ENCODE measurements around the gene CISD2.
"Not testable (repeated sequence)": the region's sequence is repeated elsewhere in the genome, so short reads cannot be mapped to it uniquely, and the experiment has no call there.

Gene CISD2, protein sequence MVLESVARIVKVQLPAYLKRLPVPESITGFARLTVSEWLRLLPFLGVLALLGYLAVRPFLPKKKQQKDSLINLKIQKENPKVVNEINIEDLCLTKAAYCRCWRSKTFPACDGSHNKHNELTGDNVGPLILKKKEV

GRCh38 chr4:102868781-102869568, at the start of gene CISD2:
TSS of gene CISD2 (plus strand) at chr4:102868992. CDS start at chr4:102869085, 93 bp downstream.
- DNase-seq, result peak; percentile 74

GRCh38 chr4:102819100-102819499, 49.7 kb upstream of the CISD2 start:
- DNase-seq, result not testable (repeated sequence)

DNA sequence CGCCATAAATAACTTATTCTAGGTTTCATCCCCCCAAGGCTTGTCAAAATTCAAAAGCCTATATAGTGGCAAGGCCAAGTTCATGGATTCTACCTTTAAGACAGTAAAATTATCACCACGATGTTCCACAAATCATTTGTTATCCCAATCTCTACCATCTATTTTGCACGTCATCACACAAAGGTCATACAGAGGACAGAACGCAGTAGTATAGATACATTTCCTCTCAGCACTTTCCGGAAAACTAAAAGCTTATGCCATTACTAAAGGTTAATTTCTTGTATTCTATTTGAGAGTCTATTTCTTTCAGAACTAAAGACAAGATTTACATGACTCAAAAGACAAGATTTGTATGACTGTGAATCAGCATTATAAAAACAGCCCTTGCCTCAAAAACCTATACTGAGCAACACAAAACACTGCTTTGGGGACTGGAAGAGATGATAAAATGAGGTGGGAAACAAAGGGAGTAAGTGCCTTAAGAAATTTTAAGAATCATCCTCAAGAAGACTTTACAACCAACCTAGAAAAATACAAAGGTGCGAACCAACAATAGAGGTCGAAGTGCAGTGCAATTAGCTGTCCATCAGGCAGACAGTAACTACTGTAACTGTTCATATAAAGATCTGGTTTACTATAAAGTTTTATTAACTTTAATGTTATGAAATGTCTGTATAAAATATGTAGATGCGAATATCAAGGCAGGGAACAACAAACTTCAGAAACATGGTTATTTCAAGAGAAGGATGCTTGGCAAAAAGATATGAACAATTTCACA, 49.0 kb upstream of the CISD2 start:
- no peak for DNase-seq

- no peak for DNase-seq
Observed at GRCh38 chr4:102823464-102823863, 45.3 kb upstream of the CISD2 start.

DNA sequence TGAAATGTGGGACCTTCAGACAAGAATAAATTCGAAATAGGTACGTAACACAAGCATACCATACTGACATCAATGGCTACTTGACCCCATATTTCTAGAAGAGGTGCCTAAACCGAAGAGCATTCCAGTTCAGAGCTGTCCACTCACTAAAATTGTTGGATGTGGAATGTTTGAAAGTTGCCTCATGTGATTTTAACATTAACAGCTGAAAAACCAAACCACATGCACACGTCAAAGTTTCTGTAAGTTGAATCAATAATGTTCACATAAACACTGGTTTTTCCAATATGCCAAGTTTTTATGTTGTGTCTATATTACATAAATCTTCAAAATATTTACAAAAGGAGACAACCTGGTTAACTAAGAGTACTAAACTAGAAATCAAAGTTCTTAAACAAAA, 44.9 kb upstream of the CISD2 start:
- DNase-seq, result no peak

GRCh38 chr4:102824398-102824797, 44.4 kb upstream of the CISD2 start:
- no peak for DNase-seq

DNA sequence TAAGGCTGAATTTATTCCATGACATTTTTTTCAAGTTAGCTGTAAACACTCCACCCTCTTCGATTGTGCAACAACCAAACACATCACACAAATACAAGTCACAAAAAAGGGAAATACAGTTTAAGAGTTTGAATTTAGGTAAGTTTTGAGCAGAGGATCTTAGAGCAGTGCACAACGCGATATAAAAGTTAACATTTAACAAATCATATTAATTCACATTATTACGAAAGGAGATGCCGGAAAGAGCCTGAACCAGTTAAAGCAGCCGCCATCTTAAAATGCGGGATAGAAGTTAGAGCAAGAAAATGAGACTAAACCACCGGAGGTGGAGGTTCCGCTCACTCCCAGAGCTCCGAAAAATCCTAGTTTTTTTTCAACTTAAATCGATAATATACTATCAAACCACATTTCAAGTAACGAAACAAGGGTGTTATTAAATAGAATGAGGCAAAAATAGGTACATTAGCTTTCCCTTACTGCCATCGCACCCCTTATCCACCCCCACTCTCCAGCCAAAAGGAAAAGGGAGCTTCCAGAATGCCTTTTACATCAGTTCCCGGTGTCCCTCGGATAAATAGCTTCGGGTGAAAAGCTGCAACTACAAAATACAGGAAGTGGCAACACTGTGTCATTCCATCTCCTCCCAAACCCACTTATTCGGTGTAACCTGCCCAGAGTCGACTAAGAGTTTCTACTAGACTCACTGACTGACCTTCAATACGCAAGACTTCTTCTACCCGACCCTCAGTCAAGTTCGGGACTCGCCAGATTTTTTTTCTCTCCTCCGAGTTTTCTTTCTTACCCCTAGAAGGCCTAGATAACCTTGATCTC, 43.3 kb upstream of the CISD2 start:
- DNase-seq, result peak; percentile 10

GRCh38 chr4:102826105-102826889, 42.5 kb upstream of the CISD2 start:
- DNase-seq, result no peak

DNA sequence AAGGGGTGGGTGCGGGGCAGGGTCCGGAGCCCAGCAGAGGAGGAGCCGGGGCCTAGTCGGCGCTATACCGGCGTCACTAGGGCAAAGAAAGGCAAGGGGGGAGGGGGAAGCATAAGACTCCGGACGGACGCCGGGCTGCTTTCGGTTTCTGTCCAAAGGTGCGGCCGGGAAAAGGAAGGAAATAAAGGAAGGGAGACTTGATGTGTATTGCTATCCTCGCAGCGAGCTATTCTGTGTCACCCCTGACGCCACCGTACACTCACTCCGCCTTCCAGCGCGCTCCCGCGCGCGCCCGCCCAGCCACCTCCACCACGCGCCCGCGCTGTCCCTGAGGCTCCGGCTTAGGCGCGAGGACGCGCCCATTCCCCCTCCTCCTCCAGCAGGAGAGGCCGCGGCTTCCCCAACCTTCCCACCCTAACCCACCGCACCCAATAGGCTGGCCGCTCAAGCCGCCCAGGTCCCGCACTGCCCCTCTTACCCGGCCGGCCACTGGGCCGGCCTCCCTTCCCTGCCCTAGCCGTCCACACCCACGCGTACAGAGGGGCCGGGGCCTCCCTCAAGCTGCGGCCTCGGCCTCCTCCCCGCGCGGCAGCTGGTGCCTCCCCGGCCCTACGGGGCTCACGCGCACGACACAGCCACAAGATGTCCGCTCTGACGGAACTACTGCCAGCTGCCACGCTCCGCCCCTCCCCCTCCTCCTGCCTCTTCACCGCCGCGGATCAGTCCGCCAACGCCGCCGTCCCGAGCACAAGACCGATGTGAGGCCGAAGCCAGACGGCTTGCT, 41.7 kb upstream of the CISD2 start, which contains the start of gene UBE2D3:
Gene UBE2D3, minus strand, starts transcription at position 662 of the 784 bp plus-strand sequence. CDS start 1,043 bp downstream, outside the sequence.
- peak; percentile 84 for DNase-seq

DNA sequence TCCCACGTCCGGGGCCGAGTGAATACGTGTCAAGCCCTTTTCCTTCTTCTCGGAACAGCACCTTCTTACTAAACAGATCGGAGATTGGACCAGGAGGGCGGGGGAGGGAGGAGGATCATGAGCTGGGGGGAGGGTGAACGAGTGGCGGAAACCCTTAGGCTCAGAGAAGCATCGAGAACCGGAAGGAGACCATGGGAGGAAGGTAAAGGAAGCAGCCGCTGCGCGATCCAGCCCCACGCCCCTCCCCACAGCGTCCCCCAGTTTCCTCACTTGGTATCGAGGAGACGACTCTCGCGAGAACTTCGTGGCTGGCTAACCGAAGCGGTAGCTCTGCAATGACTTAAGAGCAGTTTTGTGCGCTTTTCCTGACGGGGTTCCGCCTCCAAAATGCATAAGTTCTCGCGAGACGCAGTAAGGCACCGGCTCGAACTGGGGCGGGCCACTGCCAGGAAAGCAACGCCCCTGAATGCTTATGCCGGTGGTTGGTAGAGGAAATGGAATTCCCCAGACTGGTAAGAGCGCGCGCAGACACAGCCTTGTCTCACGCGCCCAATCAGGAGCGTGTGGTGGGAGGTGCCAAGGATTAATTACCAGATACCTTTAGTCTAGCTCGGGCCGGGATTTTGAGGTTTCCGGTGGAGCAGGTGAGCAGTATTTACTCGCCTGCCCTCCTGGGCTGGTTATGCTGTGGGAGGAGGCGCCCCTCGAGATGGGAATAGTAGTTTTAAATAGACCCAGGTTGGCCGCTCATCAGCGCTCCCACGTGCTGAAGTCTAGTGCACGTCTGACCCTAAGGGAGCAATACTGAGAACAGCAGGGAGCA, 40.9 kb upstream of the CISD2 start:
- peak; percentile 97 for DNase-seq

DNA sequence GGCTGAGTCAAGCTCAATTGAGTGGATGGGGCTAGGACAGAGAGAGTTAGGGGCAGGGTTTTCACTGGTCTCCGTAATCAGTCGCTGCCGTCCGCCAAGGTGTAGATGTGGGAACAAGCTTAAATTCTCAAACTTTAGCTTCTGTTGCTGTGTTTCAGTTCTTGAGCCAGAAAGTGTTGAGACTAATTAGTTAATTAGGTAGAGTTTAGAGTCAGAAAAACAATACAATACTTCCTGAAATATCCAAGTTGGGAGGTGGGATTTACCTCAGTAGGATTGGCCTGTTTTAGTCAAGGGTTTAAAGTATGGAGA, 40.3 kb upstream of the CISD2 start:
- DNase-seq, result no peak

DNA sequence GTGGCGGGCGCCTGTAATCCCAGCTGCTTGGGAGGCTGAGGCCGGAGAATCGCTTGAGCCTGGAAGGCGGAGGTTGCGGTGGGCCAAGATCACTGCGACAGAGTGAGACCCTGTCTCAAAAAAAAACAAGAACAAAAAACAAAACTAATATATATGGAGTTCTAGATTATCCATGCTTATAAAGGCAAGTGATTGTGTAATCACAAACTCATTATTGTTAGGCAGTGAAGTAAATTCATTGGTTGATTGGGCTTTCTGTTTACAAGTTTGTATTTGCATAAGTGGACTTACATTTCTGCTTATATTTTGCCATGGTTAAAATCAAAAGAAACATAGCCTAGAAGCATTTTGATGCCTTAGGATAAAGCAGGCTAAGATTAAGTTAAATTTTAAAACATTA, 39.0 kb upstream of the CISD2 start:
- DNase-seq, result no peak

DNA sequence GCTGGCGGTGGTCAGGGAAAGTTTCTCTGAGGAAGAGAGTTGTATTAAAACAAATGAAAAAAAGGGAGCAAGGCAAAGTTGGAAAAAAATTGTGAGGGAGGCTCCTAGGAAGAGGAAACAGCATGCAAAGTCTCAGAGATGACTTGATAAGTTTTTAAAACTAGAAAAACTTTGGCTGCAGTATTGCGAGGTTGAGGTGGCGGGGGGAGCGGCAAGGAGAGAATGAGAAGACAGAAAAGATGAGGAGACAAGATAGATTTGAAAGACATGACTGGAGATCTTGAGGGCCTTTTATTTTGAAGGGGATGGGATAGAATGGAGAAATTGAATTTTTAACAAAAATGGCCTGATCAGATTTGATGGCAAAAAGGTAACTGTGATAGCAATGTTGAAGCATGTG, 36.7 kb upstream of the CISD2 start:
- no peak for DNase-seq

DNA sequence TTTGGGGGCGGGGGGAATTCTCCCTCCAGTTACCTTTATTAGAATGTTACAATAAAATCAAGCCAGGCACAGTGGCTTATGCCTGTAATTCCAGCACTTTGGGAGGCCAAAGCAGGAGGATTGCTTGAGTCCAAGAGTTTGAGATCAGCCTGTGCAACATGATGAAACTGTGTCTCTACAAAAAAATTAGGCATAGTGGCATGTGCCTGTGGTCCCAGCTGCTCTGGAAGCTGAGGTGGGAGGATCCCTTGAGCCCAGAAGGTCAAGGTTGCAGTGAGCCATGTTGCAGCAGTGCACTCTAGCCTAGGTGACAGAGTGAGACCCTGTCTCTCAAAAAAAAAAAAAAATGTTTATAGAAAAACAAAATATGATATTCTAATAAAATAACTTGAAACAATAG, 36.1 kb upstream of the CISD2 start:
- no peak for DNase-seq

DNA sequence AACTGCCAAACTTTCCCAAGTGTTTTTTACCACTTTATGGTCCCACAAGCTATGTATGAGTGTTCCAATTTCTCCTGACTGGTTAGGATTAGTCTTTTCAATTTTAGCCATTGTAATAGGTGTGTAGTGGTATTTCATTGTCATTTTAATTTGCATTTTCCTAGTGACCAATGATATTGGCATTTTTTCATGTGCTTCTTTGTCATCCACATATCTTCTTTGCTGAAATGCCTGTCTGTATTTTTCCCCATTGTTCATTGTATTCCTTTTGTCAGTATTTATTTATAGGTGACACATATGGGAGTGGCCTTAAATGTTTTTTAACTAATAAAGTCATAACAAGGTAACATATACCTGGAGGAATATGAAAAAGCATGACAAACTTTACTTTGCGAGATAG, 32.2 kb upstream of the CISD2 start:
- no peak for DNase-seq

DNA sequence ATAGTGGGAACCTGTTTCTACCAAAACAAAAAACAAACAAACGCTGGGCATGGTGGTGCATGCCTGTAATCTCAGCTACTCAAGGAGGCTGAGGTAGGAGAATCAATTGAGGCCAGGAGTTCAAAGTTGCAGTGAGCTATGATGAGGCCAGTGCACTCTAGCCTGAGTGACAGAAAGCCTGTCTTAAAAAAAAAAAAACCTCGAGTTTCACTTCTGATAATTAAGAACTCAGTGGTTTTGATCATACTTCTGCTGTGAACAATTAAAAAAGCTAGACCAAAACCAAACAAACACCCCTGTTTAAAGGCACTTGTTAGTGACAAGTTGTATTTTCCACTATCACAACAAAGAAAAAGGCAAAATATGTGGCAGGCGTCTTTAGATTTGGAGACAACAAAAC, 26.4 kb upstream of the CISD2 start:
- no peak for DNase-seq

DNA sequence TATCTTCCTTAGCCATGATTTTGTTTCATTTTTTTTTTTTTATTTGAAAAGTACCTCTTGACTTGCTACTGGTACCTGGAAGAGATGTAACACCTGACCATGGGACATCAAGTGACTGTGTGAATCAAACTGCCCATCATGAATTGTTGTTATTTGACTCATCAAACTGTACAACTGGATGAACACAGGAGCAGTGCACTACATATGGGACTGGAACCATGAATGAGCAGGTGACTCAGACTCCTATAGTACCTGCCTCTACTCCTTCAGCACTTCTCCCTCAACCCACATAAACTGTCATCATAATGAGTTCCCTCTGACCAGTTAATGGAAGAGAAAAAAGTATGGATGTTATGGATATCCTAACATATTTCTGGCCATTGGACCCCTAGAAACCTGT, 25.5 kb upstream of the CISD2 start:
- no peak for DNase-seq

GRCh38 chr4:102843938-102844337, 24.9 kb upstream of the CISD2 start:
- no peak for DNase-seq

DNA sequence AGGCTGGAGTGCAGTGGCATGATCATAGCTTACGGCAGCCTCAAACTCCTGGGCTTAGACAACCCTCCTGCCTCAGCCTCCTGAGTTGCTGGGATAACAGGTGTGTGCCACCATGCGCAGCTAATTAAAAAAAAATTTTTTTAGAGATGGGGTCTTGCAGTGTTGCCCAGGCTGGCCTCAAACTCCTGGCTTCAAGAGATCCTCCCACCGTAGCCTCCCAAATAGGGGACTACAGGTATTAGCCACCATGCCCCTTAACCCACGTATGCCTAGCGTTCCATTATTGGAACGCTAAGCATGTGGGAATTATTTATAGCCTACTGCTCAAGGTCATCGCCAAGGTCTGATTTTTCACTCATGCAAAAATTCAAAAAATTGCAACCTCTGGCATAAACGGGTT, 21.1 kb upstream of the CISD2 start:
- no peak for DNase-seq

DNA sequence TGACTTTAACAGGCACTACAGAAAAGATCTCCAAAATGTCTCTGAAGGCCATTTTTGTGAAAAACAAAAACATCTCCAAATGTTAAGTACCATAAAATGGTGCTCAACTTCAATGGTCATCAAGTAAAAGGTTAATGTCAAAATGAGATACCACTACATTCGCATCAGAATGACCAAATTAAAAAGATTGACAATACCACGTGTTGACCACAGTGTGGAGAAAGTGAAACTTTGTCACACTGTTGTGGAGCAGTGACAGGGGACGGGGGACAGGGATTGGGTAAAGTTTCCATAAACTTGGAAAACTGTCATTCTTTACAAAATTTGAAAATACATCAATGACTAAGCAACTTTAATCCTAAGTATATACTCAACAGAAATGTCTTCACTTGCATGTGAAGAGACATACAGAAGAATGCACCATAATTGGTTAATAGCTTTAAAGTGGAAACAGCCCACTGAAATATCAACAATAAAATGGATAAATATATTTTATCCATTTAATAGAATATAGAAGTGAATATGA, 19.1 kb upstream of the CISD2 start:
- DNase-seq, result no peak

Measured in NCI-H1694 (cell line).